Pons (tissue), 1 donor: ENCODE measurements around the gene KANSL1.
A peak's percentile ranks its signal among the peaks of the same experiment; 100 is the strongest.
"Not testable (repeated sequence)": the region's sequence is repeated elsewhere in the genome, so short reads cannot be mapped to it uniquely, and the experiment has no call there.

Source experiments
- DNase-seq: peaks from one replicate; pipeline ENCODE4 v3.0.0-alpha.2; 2016; ENCODE audit warnings: low spot score

The KANSL1 gene

GRCh38 chr17:46192189-46192438, 1.1 kb downstream of the KANSL1 start:
- DNase-seq = no peak

DNA sequence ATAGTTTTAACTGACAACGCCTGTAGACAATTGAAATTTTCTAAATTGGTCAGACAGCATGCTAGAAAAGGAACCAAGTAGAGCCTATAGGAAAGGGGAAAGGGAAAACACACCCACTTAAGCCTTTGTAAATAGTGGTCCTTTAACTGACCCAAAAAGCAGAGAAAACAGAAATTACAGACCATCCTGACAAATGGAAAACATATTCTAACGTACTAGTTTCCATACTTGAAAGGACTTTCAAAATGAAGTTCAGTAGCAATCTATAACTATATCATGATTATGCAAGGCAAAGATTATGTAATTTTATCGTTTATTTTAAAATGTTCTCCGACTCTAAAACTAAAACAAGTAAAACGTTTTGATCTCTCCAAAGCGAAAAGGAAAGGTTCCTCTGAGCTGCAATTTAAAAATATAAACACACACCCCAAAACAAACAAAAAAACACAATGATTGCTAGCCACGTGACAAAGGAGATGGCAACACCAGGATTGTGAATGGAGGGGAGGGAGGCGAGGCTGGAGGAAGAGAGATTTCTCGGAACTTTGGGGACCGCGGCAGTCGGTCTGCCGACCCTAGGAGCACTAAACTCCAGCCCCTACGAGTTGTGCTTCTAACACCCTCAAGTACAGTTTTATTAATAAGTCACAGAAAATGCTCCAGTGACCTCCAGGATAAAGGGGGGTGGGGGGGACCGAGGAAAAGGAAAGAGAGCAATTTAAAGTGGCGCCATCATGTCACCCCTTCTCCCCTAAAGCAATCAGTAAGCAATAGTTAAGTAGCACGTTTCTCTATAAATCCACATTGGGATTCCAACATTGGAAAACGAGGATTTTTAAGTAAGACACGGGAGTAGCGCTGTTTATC, 1.7 kb downstream of the KANSL1 start:
- DNase-seq = peak; percentile 87

DNA sequence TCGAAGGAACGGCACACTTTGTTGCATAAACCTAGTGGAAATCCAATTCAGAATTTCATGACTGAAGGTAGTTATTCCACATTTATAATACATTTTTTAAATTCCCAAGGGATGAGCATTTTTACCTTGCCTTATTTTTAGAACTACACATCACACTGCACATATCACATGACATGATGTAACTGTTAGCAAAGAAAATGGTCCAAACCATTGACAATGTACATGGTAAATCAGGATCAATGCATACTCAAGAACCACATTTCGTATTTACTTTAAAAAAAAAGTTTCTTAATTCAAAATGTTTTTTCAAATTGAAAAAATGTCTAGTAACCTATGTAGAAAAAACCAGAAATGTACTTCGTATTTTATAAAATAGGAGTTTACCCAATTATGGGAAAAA, 2.5 kb downstream of the KANSL1 start:
- DNase-seq = no peak

GRCh38 chr17:46186827-46187235, 6.4 kb downstream of the KANSL1 start:
- DNase-seq = not testable (repeated sequence)

DNA sequence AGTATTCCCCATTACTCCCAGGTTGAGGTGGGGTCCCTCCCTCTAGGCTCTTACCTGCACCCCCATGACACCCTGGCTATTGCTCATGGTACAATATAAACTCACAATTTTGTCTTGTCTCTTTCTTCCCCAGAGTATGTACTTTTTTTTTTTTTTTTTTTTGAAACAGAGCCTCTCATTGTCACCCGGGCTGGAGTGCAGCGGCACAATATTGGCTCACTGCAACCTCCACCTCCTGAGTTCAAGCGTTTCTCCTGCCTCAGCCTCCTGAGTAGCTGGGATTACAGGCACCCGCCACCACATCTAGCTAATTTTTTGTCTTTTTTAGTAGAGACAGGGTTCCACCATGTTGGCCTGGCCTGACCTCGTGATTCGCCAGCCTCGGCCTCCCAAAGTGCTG, 8.5 kb downstream of the KANSL1 start:
- no peak for DNase-seq

GRCh38 chr17:46183383-46183782, 9.8 kb downstream of the KANSL1 start:
- DNase-seq = not testable (repeated sequence)

DNA sequence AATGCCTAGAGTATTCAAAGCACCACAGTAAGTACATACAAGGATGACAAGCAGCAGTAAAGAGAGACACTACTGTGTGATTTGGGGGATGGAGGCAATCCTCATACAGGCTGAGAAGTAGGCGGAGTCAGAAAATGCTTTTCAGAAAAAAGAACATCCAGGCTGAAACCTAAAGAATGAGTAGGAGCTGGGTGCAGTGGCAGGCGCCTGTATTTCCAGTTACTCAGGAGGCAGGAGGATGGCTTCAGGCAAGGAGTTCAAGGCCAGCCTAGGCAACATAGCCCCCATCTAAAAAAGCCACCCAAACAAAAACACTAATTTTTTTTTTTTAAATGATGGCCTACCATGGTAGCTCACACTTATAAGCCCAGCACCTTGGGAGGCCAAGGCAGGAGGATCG, 10.3 kb downstream of the KANSL1 start:
- DNase-seq = no peak

DNA sequence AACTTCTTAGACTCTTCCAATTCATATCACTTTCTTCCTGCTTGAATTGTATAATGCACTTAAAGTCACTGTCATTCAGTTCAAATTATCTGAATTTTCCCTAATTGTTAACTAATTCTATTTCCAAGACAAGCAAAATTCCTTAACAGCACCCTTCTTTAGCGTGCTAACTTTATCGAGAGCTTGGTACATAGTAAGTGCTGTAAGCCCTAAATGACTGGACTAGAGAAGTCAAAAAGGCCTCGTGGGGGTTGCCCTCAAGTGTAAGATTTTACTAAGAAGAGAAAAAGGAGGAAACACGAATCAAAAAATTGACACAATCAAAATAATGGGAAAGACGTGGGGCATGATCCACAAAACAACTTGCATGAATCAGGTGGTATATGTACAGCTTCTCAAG, 11.3 kb downstream of the KANSL1 start:
- DNase-seq = no peak

DNA sequence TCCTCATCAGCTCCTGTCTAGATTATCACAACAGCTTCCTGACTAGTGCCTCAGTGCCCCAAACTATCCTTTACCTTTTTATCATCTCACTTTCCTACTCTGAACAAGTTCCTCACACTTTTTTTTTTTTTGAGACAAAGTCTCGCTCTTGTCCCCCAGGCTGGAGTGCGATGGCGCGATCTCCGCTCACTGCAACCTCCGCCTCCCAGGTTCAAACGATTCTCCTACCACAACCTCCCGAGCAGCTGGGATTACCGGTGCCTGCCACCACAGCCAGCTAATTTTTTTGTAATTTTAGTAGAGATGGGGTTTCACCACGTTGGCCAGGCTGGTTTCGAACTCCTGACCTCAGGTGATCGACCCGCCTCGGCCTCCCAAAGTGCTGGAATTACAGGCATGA, 11.9 kb downstream of the KANSL1 start:
- DNase-seq = not testable (repeated sequence)

DNA sequence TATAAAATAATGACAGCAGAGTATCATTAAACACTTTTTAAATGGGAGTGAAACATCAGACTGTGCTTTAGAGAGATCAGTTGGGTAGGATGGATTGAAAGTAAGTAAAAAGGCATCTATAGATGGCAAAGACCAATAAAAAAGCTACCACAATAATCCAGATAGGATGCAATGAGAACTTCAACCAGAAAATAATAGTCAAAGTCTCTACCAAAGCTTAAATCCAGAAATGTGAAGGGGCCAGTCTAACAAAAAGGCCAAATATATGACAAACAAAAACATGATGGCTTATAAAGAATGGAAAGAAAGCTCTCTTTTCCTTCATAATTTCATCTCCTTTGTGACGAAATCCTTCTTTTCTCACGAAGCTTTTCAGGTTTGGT, 12.3 kb downstream of the KANSL1 start:
- no peak for DNase-seq

DNA sequence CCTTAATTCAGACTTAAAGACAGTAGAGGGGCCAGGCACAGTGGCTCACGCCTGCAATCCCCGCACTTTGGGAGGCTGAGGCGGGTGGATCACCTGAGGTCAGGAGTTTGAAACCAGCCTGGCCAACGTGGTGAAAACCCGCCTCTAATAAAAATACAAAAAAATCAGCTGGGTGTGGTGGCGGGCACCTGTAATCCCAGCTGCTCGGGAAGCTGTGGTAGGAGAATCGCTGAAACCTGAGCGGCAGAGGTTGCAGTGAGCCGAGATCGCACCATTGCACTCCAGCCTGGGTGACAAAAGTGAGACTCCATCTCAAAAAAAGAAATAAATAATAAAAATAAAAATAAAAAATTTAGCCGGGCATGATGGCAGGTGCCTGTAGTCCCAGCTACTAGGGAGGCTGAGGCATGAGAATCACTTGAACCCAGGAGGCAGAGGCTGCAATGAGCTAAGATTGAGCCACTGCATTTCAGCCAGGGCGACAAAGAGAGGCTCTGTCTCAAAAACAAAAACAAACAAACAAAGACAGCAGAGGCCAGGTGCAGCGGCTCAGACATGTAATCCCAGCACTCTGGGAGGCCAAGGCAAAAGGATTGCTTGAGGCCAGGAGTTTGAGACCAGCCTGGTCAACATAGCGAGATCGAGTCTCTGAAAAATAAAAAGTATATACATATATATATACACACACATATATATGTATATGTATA, 12.9 kb downstream of the KANSL1 start:
- not testable (repeated sequence) for DNase-seq

- peak; percentile 45 for DNase-seq
Observed at GRCh38 chr17:46179375-46179999, 13.7 kb downstream of the KANSL1 start.

GRCh38 chr17:46178550-46179214, 14.5 kb downstream of the KANSL1 start:
- DNase-seq = no peak

DNA sequence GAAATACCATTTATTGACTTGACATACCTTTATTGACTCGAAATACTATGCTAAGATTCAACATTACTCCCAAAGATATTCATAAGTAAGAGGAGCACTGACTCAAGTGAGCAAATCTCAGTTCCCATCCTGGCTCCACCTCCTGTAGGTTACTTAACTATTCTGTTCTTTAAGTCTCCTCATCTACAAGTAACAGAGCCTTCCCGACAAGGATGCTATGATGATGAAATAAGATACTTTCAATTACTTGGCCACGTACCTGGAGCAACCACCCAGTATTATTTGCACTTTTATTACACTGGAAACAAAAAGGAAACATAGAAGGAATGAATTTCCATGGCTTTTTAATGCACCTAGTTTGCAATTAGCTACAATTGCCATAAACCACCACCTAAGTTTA, 16.3 kb downstream of the KANSL1 start:
- no peak for DNase-seq

DNA sequence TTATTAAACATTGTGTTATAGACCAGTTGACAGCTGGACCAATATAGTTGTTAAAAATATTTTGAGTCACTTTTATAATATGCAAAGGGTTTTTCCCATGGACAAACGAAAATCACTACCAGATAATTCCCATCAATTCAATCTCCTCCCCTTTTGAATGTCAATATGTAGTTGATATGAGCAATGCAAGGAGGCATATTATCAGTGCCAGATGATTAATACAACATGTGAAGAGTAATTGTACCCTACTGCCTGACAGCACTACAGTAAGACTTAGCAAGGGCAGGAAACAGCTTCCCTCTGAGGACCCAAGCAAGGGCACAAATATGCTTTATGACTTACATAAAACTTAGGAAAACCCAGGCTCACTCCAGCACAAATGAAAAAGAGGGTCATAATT, 17.3 kb downstream of the KANSL1 start:
- no peak for DNase-seq

- DNase-seq = no peak
Observed at GRCh38 chr17:46173153-46173552, 20.1 kb downstream of the KANSL1 start.

- no peak for DNase-seq
Observed at GRCh38 chr17:46171939-46172338, 21.3 kb downstream of the KANSL1 start.

DNA sequence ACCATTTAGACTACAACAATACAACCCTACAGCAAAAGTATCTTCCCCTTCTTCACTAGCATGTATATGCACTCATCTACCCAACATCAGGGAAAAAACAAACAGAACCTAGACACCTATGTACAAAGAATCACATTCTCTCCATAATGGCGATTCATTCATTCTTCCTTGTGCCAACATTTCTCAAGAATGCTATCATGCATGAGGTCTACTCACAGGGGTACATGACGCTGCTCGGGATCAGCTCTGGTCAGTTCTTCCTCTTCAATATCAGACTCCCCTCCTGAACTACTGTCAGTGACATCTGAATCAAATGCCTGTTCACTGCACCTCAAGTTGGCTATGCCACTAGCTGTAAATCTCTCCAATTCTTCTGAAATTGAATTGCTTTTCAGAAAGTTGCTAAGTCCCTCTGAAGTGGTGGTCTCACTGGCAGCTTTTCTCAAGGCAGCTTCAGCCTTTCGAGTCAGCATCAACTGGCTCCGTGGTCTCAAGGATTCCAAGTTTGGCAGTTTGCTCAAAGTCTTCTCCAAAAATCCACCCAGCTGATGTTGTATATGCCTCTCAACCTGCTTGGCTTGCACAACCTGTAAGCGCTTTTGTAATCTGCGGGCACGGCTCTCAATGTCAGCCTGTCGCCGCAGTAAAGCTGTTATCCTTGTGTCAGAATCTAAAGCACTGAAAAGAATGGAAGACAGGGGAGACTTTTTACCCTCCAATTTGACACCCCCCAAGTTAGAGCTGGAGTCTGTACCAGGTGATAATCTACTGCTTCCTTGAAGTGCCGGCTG, 22.4 kb downstream of the KANSL1 start:
- no peak for DNase-seq

DNA sequence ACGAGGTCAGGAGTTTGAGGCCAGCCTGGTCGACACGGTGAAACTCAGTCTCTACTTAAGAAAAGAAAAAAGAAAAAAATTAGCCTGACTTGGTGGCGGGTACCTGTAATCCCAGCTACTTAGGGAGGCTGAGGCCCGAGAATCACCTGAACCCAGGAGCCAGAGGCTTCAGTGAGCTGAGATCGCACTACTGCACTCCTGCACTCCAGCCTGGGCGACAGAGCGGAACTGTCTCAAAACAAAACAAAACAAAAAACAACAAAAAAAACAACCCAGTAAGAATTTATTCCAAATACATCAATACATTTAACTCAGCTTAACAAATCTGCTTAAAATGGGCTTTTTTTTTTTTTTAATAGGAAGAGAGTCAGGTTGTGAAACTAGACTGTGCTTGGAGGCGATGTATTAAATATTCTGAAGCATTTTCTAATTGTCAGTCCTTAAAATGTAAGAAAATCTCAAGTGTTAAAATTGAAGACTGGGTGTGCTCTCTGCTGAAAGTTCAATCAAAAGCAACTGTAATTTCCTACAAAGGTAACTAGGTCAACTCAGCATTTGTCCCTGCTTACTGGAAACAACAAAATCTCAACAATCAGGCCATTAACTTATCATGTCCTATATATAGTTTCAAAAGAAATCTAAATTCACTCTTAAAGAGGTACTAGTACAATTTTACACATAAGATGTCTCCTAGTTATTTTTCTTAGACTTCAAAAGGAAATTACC, 23.2 kb downstream of the KANSL1 start:
- no peak for DNase-seq

- no peak for DNase-seq
Observed at GRCh38 chr17:46167826-46168569, 25.2 kb downstream of the KANSL1 start.

GRCh38 chr17:46167267-46167666, 26.0 kb downstream of the KANSL1 start:
- no peak for DNase-seq
